ENCODE data around the gene BTBD10.
"Not testable (repeated sequence)": the region's sequence is repeated elsewhere in the genome, so short reads cannot be mapped to it uniquely, and the experiment has no call there.

BTBD10 gene

GRCh38 chr11:13440100-13440855, 22.7 kb downstream of the BTBD10 start:
- DNase-seq (ENCODE audit: low read depth): no peak

DNA sequence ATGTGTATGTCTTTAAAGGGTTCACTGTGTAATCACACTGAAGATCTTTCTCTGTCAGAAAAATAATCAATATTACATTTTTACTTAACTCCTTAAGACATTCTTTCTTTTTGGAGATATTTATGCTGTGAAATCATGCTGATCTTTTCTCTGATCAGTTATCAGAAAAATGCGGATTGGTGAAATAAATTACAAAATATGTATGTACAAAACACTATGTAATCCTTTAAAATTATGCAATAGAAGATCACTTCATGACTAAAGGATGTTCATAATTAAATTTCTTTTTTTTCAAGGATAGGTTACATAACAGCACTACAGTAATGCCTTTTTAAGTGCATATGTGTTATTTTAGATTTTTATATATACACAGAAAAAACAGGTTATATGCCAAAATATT, 24.7 kb downstream of the BTBD10 start:
- DNase-seq (ENCODE audit: low read depth): no peak

- not testable (repeated sequence) for DNase-seq (ENCODE audit: low read depth)
These were observed 26.2 kb downstream of the BTBD10 start for GRCh38 chr11:13436836-13437235.

- DNase-seq (ENCODE audit: low read depth): no peak
These were observed 28.5 kb downstream of the BTBD10 start for GRCh38 chr11:13434247-13435205.

GRCh38 chr11:13433437-13433836, 29.6 kb downstream of the BTBD10 start:
- no peak for DNase-seq (ENCODE audit: low read depth)

- DNase-seq (ENCODE audit: low read depth): no peak
These were observed 33.2 kb downstream of the BTBD10 start for GRCh38 chr11:13429836-13430235.

- DNase-seq (ENCODE audit: low read depth): no peak
These were observed 33.7 kb downstream of the BTBD10 start for GRCh38 chr11:13429288-13429687.

DNA sequence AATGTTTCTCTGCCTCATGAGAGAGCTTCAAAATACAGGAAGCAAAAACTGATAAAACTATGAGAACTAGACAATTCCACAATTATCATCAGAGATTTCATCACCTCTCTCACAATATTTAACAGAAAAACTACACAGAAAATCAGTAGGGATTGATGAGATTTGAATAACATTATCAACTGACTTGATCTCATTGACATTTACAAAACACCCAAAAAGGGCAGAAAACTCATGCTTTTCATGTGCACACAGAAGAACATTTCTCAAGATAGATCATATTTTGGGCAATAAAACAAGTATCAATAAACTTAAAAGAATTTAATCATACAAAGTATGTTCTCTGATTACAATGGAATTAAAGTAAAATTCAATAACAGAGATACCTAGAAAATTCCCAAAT, 35.6 kb downstream of the BTBD10 start:
- DNase-seq (ENCODE audit: low read depth): no peak

GRCh38 chr11:13423372-13423771, 39.6 kb downstream of the BTBD10 start:
- DNase-seq (ENCODE audit: low read depth): no peak

DNA sequence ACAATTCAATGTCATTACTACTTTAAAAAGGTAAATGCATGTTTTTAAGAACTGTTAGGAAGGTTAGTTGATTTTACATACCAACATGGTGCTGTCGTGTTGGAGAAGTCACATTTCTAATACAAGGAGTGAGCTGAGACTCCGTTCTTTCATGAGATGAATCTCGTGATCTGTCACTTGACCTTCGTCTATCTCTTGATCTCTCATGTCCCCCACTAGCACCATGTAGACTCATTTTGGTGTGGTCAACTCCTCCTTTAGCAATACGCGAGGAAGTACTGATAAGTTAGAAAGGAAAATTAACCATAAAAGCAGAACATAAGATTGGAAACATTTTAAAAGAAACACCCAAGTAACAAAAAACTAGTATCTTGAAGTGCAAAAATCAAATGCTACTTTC, 41.5 kb downstream of the BTBD10 start:
- DNase-seq (ENCODE audit: low read depth): no peak

- no peak for DNase-seq (ENCODE audit: low read depth)
These were observed 47.8 kb downstream of the BTBD10 start for GRCh38 chr11:13415201-13415600.

GRCh38 chr11:13405220-13405619, 57.8 kb downstream of the BTBD10 start:
- DNase-seq (ENCODE audit: low read depth): no peak

- not testable (repeated sequence) for DNase-seq (ENCODE audit: low read depth)
These were observed 64.7 kb downstream of the BTBD10 start for GRCh38 chr11:13398335-13398734.

DNA sequence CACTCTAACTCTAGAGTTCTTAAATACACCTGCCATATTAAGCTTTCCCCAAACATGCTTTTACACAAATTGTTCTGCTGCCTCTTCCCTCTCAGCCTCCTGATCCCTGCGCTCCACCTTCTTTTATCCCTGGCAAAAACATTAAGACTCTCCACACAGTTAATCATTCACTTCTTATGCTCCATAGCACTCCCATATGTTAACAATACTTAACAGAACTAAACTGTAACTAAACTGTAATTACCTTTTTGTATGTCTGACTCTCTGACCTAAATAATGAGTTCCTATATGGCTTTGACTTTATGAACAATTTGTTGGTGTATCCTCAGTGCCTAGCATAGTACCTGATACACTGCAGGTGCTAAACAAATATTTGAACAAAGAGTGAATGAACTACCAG, 71.8 kb downstream of the BTBD10 start:
- no peak for DNase-seq (ENCODE audit: low read depth)

DNA sequence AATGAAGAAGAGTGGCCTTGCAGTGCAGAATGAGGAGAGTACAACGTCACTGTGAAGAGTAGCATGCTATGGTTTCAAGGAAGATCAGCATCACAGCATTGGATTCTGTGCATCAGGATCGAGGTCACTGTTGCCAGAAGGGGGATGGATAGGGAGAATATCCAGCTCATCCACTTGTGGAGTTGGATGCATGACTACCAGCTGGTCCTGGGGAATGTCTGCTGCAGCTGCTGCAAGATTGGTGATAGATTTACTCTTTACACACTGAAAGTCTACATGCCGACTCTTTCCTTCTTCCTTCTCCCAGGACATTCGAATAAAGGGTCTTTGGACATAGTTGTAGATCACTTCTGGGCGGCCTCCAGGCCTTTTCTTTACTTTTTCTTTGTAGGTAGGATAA, 74.3 kb downstream of the BTBD10 start:
- DNase-seq (ENCODE audit: low read depth): no peak

DNA sequence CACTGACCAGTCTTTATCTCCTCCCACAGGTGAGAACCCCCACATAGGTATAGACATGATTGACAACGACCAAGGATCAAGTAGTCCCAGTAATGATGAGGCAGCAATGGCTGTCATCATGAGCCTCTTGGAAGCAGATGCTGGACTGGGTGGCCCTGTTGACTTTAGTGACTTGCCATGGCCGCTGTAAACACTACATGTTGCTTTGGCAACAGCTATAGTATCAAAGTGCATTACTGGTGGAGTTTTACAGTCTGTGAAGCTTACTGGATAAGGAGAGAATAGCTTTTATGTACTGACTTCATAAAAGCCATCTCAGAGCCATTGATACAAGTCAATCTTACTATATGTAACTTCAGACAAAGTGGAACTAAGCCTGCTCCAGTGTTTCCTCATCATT, 76.5 kb downstream of the BTBD10 start:
- DNase-seq (ENCODE audit: low read depth): no peak

DNA sequence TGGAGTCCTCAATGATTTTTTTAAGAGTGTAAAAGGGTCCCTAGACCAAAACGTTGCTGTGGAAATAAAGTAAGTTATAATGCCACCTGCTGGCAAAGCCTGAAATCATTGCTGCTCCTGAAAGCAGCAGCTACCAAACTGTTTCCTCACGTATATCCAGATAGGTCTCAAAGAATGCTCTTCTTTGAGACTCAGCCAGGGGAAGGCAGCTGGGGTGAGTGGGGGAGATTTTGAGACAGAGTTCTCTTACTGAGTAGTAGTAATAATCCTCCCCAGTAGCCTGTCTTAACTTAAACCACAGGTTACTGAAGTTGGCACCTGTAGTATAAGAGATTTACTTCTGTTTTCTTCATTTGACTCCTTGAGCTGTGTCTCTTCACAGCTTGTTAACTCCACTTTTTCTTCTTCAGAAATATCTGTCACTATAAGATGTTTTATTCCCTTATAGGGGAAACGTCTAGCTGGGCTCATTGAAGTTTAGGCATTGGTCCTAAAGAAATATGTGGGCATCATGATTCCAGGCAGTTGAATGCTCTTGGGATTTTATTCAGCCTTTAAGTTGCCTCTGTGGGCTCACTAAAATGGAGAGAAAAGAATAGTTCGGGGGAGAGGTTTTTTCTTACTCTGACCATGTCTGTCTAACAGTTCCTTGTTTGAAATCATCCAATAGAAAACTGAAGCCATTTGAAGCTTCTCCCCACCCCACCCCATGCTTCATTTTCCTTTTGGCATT, 77.9 kb downstream of the BTBD10 start:
- no peak for DNase-seq (ENCODE audit: low read depth)

DNA sequence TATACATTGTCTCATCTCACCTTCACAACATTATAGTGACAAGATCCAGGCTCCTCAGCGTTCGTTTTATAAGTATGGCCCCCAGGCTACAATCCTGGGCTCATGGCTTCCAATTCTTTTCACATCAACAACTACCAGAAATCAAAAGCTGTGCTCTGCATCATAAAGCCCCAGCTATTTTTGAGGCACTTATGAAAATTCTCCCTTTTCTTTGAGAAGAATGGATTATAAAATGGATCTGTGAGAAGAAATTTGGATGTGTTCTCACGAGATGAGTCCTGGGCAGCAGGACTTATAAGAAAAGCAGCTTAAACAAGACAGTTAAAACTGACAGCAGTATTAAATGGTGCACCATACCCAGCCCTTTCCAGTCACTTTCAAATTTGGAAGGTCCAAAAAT, 80.3 kb downstream of the BTBD10 start:
- DNase-seq (ENCODE audit: low read depth): no peak

DNA sequence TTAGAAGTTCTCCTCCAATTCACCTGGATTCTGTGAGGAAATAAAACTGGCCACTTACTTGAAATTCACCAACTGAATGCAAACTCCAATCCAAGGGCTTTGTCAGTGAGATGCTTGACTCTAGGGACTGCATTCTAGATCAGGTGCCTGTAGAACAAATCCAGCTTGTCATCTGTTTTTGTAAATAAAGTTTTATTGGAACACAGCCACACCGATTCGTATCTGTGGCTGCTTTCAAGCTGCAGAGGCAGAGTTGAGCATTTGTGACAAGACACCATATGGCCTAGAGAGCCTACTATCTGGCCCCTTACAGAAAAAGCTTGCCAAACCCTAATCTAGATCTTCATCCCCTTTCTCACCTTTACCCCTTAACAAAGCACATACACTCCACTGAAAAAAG, 82.3 kb downstream of the BTBD10 start:
- no peak for DNase-seq (ENCODE audit: low read depth)

- DNase-seq (ENCODE audit: low read depth): no peak
These were observed 84.7 kb downstream of the BTBD10 start for GRCh38 chr11:13378316-13378715.

DNA sequence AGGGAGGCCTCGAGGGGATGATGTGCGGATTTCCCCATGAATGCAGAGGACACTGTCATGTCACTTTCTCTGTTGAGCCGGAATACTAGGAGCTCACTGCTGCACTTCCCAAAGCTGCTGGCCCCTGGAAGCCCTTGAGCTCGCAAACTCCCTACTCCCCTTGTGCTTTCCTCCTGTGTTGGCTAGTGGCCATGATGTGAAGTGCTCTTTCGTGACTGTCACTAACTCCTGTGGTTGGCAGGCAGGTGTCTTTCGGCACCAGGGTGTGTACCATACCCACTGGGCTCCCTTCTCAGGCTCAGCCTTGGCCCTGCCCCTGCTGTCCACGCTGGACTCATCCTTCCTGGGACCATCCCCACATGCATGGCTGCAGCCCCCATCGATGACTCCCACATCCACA, 86.2 kb downstream of the BTBD10 start:
- no peak for DNase-seq (ENCODE audit: low read depth)

- DNase-seq (ENCODE audit: low read depth): no peak
These were observed 86.6 kb downstream of the BTBD10 start for GRCh38 chr11:13376402-13376801.

DNA sequence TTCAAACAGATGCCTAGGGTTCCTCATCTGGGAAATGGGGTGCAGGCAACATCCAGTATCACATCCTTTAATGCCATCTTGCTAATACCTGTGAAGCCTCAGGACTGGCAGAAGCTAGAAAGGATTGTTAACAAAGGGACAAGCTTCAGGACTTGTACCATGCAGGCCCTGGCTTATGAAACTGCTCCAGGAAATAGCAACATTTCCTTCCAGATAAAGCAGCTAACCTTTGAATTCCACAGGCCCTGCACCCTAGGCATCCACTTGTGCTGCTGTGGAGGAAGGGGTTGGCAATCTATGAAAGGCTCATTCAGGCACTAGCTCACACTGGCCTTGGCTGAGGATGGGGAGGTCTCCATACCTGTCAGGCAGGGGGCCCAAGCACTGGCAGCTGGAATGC, 87.2 kb downstream of the BTBD10 start:
- DNase-seq (ENCODE audit: low read depth): no peak

Measured in activated T-helper 9 cell treated with anti-CD3 and anti-CD28 coated beads, Interleukin-2, amount 50 U/mL, for 16 hours (primary cell).